ENCODE measurements around the gene GSAP.

DNA sequence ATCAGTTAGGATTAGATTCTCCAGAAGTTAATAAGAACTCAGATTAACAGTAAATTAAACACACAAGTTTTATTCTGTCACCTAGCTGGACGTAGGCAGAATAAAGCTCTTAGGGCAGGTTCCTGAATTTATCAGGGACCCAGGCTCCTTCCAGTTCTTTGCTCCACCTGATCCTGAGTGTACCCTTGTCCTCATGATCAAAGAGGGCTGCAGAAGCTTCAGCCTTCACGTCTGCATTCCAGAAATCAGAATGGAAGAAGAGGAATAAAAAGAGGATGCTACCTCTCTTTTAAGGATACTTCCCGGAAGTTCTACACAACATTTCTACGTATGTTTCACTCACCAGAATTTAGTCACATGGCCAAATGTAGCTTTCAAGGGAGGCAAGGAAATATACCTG lies 1.7 kb upstream of the GSAP start:
- TF ChIP-seq, protein P1, sequence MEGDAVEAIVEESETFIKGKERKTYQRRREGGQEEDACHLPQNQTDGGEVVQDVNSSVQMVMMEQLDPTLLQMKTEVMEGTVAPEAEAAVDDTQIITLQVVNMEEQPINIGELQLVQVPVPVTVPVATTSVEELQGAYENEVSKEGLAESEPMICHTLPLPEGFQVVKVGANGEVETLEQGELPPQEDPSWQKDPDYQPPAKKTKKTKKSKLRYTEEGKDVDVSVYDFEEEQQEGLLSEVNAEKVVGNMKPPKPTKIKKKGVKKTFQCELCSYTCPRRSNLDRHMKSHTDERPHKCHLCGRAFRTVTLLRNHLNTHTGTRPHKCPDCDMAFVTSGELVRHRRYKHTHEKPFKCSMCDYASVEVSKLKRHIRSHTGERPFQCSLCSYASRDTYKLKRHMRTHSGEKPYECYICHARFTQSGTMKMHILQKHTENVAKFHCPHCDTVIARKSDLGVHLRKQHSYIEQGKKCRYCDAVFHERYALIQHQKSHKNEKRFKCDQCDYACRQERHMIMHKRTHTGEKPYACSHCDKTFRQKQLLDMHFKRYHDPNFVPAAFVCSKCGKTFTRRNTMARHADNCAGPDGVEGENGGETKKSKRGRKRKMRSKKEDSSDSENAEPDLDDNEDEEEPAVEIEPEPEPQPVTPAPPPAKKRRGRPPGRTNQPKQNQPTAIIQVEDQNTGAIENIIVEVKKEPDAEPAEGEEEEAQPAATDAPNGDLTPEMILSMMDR (IDR thresholded peaks at IDR 0.05) = no peak
- no peak for TF ChIP-seq ZFX (IDR thresholded peaks at IDR 0.05; ENCODE audit: borderline replicate concordance)
